ENCODE measurements around the gene SIL1. TPM values are rescaled to one million over a fixed set of nuclear protein-coding genes. Genes with fewer than 3 reads are reported as not detected.
"Not testable (repeated sequence)": the region's sequence is repeated elsewhere in the genome, so short reads cannot be mapped to it uniquely, and the experiment has no call there.

Gene SIL1
- total RNA-seq, 1 donor, result 12.4 TPM

- Histone ChIP-seq H3K27me3 (ENCODE audit: insufficient read depth, low read length) (no peaks in the 10 kb centered on the region), H3K9me3 (ENCODE audit: low read depth, low read length) (no peaks in the 10 kb centered on the region), H3K4me1 (ENCODE audit: insufficient read depth, low read length) (no peaks in the 10 kb centered on the region), H3K4me3 (ENCODE audit: low read length) (no peak overlapping the region)
Measured at GRCh38 chr5:138926257-138926656, 271.9 kb downstream of the SIL1 start.

GRCh38 chr5:138925090-138925635, 273.0 kb downstream of the SIL1 start:
- Histone ChIP-seq H3K4me1 (ENCODE audit: insufficient read depth, low read length) (no peaks in the 10 kb centered on the region), H3K9me3 (ENCODE audit: low read depth, low read length) (no peaks in the 10 kb centered on the region), H3K4me3 (ENCODE audit: low read length) (no peak overlapping the region), H3K27me3 (ENCODE audit: insufficient read depth, low read length) (no peaks in the 10 kb centered on the region)

- no peaks in the 10 kb centered on the region for H3K9me3 ChIP-seq (ENCODE audit: low read depth, low read length)
- no peak overlapping the region for H3K4me3 ChIP-seq (ENCODE audit: low read length)
- no peaks in the 10 kb centered on the region for H3K4me1 ChIP-seq (ENCODE audit: insufficient read depth, low read length)
- no peaks in the 10 kb centered on the region for H3K27me3 ChIP-seq (ENCODE audit: insufficient read depth, low read length)
Measured at GRCh38 chr5:138922494-138922893, 275.7 kb downstream of the SIL1 start.

- not testable (repeated sequence) for H3K4me1 ChIP-seq (ENCODE audit: insufficient read depth, low read length); H3K27me3 ChIP-seq (ENCODE audit: insufficient read depth, low read length); H3K9me3 ChIP-seq (ENCODE audit: low read depth, low read length); H3K4me3 ChIP-seq (ENCODE audit: low read length)
Measured at GRCh38 chr5:138921362-138921761, 276.8 kb downstream of the SIL1 start.

- H3K9me3 ChIP-seq (ENCODE audit: low read depth, low read length), result no peaks in the 10 kb centered on the region
- H3K4me3 ChIP-seq (ENCODE audit: low read length), result no peak overlapping the region
- H3K27me3 ChIP-seq (ENCODE audit: insufficient read depth, low read length), result no peaks in the 10 kb centered on the region
- H3K4me1 ChIP-seq (ENCODE audit: insufficient read depth, low read length), result no peaks in the 10 kb centered on the region
Measured at GRCh38 chr5:138920181-138920580, 278.0 kb downstream of the SIL1 start.

- Histone ChIP-seq H3K9me3 (ENCODE audit: low read depth, low read length) (no peaks in the 10 kb centered on the region), H3K4me1 (ENCODE audit: insufficient read depth, low read length) (no peaks in the 10 kb centered on the region), H3K4me3 (ENCODE audit: low read length) (no peak overlapping the region), H3K27me3 (ENCODE audit: insufficient read depth, low read length) (no peaks in the 10 kb centered on the region)
Measured at GRCh38 chr5:138918686-138919085, 279.5 kb downstream of the SIL1 start.

- Histone ChIP-seq H3K4me3 (ENCODE audit: low read length) (no peak overlapping the region), H3K9me3 (ENCODE audit: low read depth, low read length) (no peaks in the 10 kb centered on the region), H3K27me3 (ENCODE audit: insufficient read depth, low read length) (no peaks in the 10 kb centered on the region), H3K4me1 (ENCODE audit: insufficient read depth, low read length) (no peaks in the 10 kb centered on the region)
Measured at GRCh38 chr5:138914338-138914737, 283.8 kb downstream of the SIL1 start.

- Histone ChIP-seq H3K4me1 (ENCODE audit: insufficient read depth, low read length) (no peaks in the 10 kb centered on the region), H3K27me3 (ENCODE audit: insufficient read depth, low read length) (no peaks in the 10 kb centered on the region), H3K9me3 (ENCODE audit: low read depth, low read length) (no peaks in the 10 kb centered on the region), H3K4me3 (ENCODE audit: low read length) (no peak overlapping the region)
Measured at GRCh38 chr5:138913773-138914172, 284.4 kb downstream of the SIL1 start.

- H3K9me3 ChIP-seq (ENCODE audit: low read depth, low read length), result no peaks in the 10 kb centered on the region
- H3K27me3 ChIP-seq (ENCODE audit: insufficient read depth, low read length), result no peaks in the 10 kb centered on the region
- H3K4me1 ChIP-seq (ENCODE audit: insufficient read depth, low read length), result no peaks in the 10 kb centered on the region
- no peak overlapping the region for H3K4me3 ChIP-seq (ENCODE audit: low read length)
Measured at GRCh38 chr5:138912093-138912492, 286.1 kb downstream of the SIL1 start.

GRCh38 chr5:138911441-138911840, 286.7 kb downstream of the SIL1 start:
- H3K4me3 ChIP-seq (ENCODE audit: low read length), result no peak overlapping the region
- no peaks in the 10 kb centered on the region for H3K4me1 ChIP-seq (ENCODE audit: insufficient read depth, low read length)
- no peaks in the 10 kb centered on the region for H3K9me3 ChIP-seq (ENCODE audit: low read depth, low read length)
- no peaks in the 10 kb centered on the region for H3K27me3 ChIP-seq (ENCODE audit: insufficient read depth, low read length)

- Histone ChIP-seq H3K27me3 (ENCODE audit: insufficient read depth, low read length) (no peaks in the 10 kb centered on the region), H3K4me1 (ENCODE audit: insufficient read depth, low read length) (no peaks in the 10 kb centered on the region), H3K4me3 (ENCODE audit: low read length) (no peak overlapping the region), H3K9me3 (ENCODE audit: low read depth, low read length) (no peaks in the 10 kb centered on the region)
Measured at GRCh38 chr5:138910546-138911185, 287.5 kb downstream of the SIL1 start.

- Histone ChIP-seq H3K4me3 (ENCODE audit: low read length) (no peak overlapping the region), H3K27me3 (ENCODE audit: insufficient read depth, low read length) (no peaks in the 10 kb centered on the region), H3K4me1 (ENCODE audit: insufficient read depth, low read length) (no peaks in the 10 kb centered on the region), H3K9me3 (ENCODE audit: low read depth, low read length) (no peaks in the 10 kb centered on the region)
Measured at GRCh38 chr5:138909734-138910133, 288.4 kb downstream of the SIL1 start.

- Histone ChIP-seq H3K4me1 (ENCODE audit: insufficient read depth, low read length) (no peaks in the 10 kb centered on the region), H3K4me3 (ENCODE audit: low read length) (no peak overlapping the region), H3K9me3 (ENCODE audit: low read depth, low read length) (no peaks in the 10 kb centered on the region), H3K27me3 (ENCODE audit: insufficient read depth, low read length) (no peaks in the 10 kb centered on the region)
Measured at GRCh38 chr5:138905541-138905940, 292.6 kb downstream of the SIL1 start.

- Histone ChIP-seq H3K9me3 (ENCODE audit: low read depth, low read length) (no peaks in the 10 kb centered on the region), H3K4me3 (ENCODE audit: low read length) (no peak overlapping the region), H3K27me3 (ENCODE audit: insufficient read depth, low read length) (no peaks in the 10 kb centered on the region)
Measured at GRCh38 chr5:138903130-138903775, 294.9 kb downstream of the SIL1 start.

GRCh38 chr5:138901716-138902115, 296.5 kb downstream of the SIL1 start:
- H3K9me3 ChIP-seq (ENCODE audit: low read depth, low read length), result no peaks in the 10 kb centered on the region
- no peaks in the 10 kb centered on the region for H3K27me3 ChIP-seq (ENCODE audit: insufficient read depth, low read length)
- no peak overlapping the region for H3K4me3 ChIP-seq (ENCODE audit: low read length)
- H3K4me1 ChIP-seq (ENCODE audit: insufficient read depth, low read length), result no peaks in the 10 kb centered on the region

More at GRCh38 chr5:138903130-138903775, 294.9 kb downstream of the SIL1 start:
- H3K4me1 ChIP-seq (ENCODE audit: insufficient read depth, low read length), result no peaks in the 10 kb centered on the region

Measured in mononuclear cell (primary cell).